Small intestine (tissue), 7 donors: ENCODE measurements around the gene ADAMTSL2. TPM values are rescaled to one million over a fixed set of nuclear protein-coding genes. Genes with fewer than 3 reads are reported as not detected.

ENCODE experiments used
- DNase-seq, 2 donors: peaks; one replicate each; pipeline versions ENCODE4 v3.0.0 to v3.0.0-alpha.2; 2013
- FAIRE-seq: peaks from 2 replicates; lab custom pipeline; 2012; peaks lifted over from hg19 to GRCh38; lab: Jason Lieb, UNC
- H3K27ac ChIP-seq, 3 donors: one replicate each; pipeline ENCODE4 v1.5.1; 2013; ENCODE audit warnings: low read length in 2 of 3, mild to moderate bottlenecking in 2 of 3, control low read depth in 1 of 3, inconsistent platforms in 1 of 3, low read depth in 1 of 3, moderate library complexity in 1 of 3
- H3K27me3 ChIP-seq, 3 donors: one replicate each; pipeline ENCODE4 v1.6.1; 2013; ENCODE audit warnings: low read length in 3 of 3, inconsistent platforms in 1 of 3; ENCODE audit not compliant: control insufficient read depth in 3 of 3, insufficient read depth in 3 of 3
- H3K36me3 ChIP-seq, 3 donors: one replicate each; pipeline ENCODE4 v1.6.1; 2013; ENCODE audit warnings: low read length in 3 of 3, inconsistent platforms in 1 of 3, low read depth in 1 of 3, mild to moderate bottlenecking in 1 of 3, moderate library complexity in 1 of 3; ENCODE audit not compliant: control insufficient read depth in 3 of 3, insufficient read depth in 2 of 3
- H3K4me1 ChIP-seq, 3 donors: one replicate each; pipeline ENCODE4 v1.6.1; 2013; ENCODE audit warnings: low read length in 2 of 3, inconsistent platforms in 1 of 3, low read depth in 1 of 3, mild to moderate bottlenecking in 1 of 3, moderate library complexity in 1 of 3; ENCODE audit not compliant: control insufficient read depth in 3 of 3, insufficient read depth in 2 of 3
- H3K4me3 ChIP-seq, 3 donors: one replicate each; pipeline ENCODE4 v1.5.1; 2013; ENCODE audit warnings: low read length in 3 of 3, control low read depth in 1 of 3, inconsistent platforms in 1 of 3, low read depth in 1 of 3, mild to moderate bottlenecking in 1 of 3, moderate library complexity in 1 of 3
- H3K9me3 ChIP-seq, 2 donors: one replicate each; pipeline ENCODE4 v1.6.1; 2013; ENCODE audit warnings: low read depth in 1 of 2, low read length in 1 of 2; ENCODE audit not compliant: control insufficient read depth in 2 of 2, insufficient read depth in 1 of 2
- WGBS, 3 donors: extraction: QIAGEN DNeasy Blood & Tissue Kit; methylation state at CpG; one replicate each; pipeline ENCODE4 v1.1.7; 2013; 5-methylcytosine and 5-hydroxymethylcytosine counted together
- polyA plus RNA-seq, 4 donors: library from polyadenylated mRNA; stranded (reverse) in 3 of 4; unstranded in 1 of 4; fragments of 200-250 nt in 3 of 4; fragments of 120-200 nt in 1 of 4; gene quantifications; one replicate each; pipeline versions ENCODE4 v1.2.1 to v1.2.3, GENCODE V29; 2013
- donor health status: healthy with polysubstance abuse.
- donor health status: control.
- donor health status: control.
- donor health status: Bipolar disorder and iron deficiency.
- donor health status: healthy.

ADAMTSL2 gene
- polyA plus RNA-seq, 4 donors, result 0.22 to 1.2 (median 0.43) TPM

DNA sequence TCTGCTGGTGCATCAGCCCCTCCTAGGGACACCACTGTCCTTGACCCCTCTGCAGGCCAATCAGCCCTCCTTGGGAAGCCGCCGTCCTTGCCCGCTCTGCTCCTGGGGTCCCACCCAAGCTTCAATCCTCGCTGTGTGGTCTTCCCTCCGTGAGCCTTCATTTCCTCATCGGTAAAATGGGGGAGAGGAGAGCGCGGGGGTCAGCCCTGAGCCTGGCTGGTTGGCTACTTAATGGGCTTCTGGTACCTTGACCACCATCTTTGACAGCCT lies 42.9 kb upstream of the ADAMTSL2 start:
- Histone ChIP-seq H3K27me3 (no peaks in the 10 kb centered on the region), H3K4me1 (no peaks in the 10 kb centered on the region), H3K9me3 (no peaks in the 10 kb centered on the region), H3K36me3 (no peaks in the 10 kb centered on the region), H3K4me3 (no peak overlapping the region), H3K27ac (no peak overlapping the region)
- WGBS, 3 donors, result 86 to 93% (median 88%) methylated on average over 8 of the region's 8 CpGs
- no peak for FAIRE-seq
- no peak for DNase-seq

DNA sequence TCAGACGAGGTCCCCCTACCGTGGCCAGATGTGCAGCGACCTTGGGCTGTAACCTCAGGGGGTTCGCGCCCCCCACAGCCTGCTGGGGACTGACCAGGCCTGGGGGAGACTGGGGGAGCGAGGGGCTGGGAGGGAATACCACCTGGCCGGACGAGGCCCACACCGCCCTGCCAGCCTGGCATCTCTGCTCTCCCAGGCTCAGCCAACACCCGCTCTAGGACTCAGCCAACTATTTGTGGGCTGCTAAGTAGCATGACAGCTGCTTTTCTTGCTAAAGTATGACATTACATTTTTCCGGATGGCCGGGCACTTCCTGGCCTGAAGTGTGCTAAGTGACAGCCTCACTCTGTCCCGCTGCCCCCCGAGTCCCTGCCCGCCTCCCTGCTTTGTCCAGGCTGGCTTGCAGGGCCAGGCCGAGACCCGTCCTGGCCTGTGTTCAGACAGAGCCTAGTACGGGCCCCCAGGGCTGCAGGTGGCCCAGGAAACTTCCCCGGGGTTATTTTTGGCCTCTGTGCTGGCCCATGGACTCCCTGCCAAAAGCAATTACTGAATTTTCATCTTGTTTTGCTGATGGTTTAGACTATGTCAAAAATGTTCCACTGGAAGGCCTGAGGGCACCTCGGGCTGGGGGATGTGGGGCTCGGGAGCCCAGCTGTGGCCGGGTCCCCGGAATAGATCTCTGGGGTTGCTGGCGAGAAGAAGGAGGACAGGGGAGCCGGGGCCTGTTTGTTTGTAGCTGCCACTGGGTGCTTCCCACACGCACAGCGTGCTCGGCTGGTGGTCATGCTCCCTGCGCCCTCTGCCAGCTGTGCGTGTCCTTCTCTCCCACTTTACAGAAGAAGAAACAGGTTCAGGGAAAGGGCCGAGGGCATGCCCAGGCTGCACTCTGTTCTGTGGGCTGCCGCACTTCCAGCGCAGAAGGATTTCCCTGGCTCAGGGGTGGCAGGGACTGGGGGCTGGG lies 42.2 kb upstream of the ADAMTSL2 start:
- Histone ChIP-seq H3K4me3 (no peak overlapping the region), H3K27me3 (peaks cover 0 to 5% (median 0%) of the 10 kb centered on the region in 3 donors), H3K9me3 (no peaks in the 10 kb centered on the region), H3K36me3 (no peaks in the 10 kb centered on the region), H3K27ac (no peak overlapping the region), H3K4me1 (no peaks in the 10 kb centered on the region)
- 65 to 71% (median 70%) methylated on average over 28 to 33 of the region's 33 CpGs for WGBS, 3 donors
- DNase-seq, result no peak
- FAIRE-seq, result no peak

DNA sequence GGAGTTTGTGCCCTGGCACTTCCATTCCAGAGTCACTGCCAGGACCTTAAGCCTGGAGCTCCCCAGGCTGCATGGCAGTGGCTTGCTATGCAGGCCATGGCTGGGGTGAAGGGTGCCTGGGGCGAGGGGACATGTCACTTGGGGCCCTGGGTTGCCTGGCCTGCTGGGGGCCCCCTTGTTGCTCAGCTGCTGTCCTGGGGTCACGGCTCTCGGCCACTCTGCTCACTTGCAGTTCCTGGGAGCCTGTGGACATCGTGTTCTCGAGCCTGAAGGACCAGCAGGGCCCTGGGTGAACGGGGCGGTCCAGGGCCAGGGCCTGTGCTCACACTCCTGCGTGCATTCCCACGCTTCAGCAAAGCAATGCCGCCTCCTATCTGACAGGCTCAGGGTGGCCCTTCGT lies 41.1 kb upstream of the ADAMTSL2 start:
- WGBS, 3 donors, result 70 to 83% (median 83%) methylated on average over 10 to 11 of the region's 11 CpGs
- FAIRE-seq (no peak), DNase-seq (no peak)
- H3K27me3 ChIP-seq, result peaks cover 0 to 5% (median 0%) of the 10 kb centered on the region in 3 donors
- H3K4me1 ChIP-seq, result no peaks in the 10 kb centered on the region
- H3K4me3 ChIP-seq, result no peak overlapping the region
- H3K36me3 ChIP-seq, result no peaks in the 10 kb centered on the region
- no peaks in the 10 kb centered on the region for H3K9me3 ChIP-seq
- no peak overlapping the region for H3K27ac ChIP-seq

DNA sequence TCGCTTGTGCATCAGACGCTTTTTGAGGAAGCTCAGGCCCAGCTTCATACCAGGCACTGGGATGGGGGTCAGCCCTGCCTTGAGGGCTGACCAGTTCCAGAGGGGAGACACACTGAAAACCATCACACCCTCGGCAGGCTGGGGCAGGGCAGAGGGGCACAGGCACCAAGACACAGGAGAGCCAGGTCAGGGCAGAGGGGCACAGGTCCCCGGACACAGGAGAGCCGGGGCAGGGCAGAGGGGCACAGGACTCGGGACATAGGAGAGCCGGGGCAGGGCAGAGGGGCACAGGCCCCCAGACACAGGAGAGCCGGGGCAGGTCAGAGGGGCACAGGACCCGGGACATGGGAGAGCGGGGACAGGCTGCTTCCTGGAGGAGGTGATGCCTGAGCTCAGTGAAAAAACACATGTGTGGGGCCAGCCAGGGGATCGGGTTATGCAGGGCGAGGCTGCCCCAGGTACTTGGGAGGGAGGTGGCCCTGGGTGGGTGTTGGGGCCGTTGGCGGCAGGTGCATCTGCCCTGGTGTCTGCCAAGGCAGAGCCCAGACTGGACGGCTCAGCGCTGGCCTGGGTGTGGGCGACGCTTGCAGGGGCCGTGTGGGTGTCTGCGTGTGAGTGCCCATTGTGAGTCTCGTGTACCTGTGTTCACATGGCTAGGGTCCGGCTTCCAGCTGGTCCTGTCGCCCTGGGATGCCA lies 40.5 kb upstream of the ADAMTSL2 start:
- 54 to 81% (median 62%) methylated on average over 23 of the region's 23 CpGs for WGBS, 3 donors
- FAIRE-seq, result no peak
- Histone ChIP-seq H3K36me3 (no peaks in the 10 kb centered on the region), H3K4me1 (no peaks in the 10 kb centered on the region), H3K9me3 (no peaks in the 10 kb centered on the region), H3K27me3 (peaks cover 0 to 5% (median 0%) of the 10 kb centered on the region in 3 donors), H3K27ac (no peak overlapping the region), H3K4me3 (no peak overlapping the region)
- DNase-seq, result no peak

- Histone ChIP-seq H3K36me3 (no peaks in the 10 kb centered on the region), H3K27ac (no peak overlapping the region), H3K4me3 (no peak overlapping the region), H3K27me3 (peaks cover 0 to 5% (median 0%) of the 10 kb centered on the region in 3 donors), H3K4me1 (no peaks in the 10 kb centered on the region), H3K9me3 (no peaks in the 10 kb centered on the region)
- FAIRE-seq, result no peak
- no peak for DNase-seq
- 70 to 83% (median 80%) methylated on average over 24 of the region's 24 CpGs for WGBS, 3 donors
Measured at GRCh38 chr9:133494636-133495326, 39.7 kb upstream of the ADAMTSL2 start.

DNA sequence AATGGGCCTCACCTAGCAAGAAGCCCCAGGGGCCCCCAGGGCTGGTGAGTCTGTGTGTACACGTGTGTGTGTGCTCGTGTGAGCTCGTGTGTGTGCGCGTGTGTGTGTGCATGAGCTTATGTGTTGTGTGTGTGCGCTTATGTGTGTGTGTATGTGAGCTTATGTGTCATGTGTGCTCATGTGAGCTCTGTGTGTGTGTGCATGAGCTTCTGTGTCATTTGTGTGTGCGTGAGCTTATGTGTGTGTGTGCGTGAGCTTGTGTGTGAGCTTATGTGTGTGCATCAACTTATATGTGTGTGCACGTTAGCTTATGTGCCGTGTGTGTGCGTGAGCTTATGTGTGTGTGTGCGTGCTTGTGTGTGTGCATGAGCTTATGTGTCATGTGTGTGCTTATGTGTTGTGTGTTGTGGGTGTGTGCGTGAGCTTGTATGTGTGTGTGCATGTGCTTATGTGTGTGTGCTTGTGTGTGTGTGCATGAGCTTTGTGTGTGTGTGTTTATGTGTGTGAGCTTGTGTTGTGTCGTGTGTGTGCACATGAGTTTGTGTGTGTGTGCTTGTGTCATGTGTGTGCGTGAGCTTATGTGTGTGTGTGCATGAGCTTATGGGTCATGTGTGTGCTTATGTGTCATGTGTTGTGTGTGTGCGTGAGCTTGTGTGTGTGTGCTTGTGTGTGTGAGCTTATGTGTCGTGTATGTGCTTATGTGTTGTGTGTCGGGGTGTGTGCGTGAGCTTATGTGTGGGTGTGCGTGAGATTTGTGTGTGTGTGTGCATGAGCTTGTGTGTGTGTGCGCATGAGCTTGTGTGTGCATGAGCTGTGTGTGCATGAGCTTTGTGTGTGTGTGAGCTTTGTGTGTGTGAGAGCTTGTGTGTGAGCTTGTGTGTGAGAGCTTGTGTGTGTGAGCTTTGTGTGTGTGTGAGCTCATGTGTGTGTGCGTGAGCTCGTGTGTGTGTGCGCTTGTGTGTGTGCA lies 38.9 kb upstream of the ADAMTSL2 start:
- WGBS, 3 donors, result 93 to 95% (median 95%) methylated on average over 24 of the region's 24 CpGs
- no peaks in the 10 kb centered on the region for H3K4me1 ChIP-seq

DNA sequence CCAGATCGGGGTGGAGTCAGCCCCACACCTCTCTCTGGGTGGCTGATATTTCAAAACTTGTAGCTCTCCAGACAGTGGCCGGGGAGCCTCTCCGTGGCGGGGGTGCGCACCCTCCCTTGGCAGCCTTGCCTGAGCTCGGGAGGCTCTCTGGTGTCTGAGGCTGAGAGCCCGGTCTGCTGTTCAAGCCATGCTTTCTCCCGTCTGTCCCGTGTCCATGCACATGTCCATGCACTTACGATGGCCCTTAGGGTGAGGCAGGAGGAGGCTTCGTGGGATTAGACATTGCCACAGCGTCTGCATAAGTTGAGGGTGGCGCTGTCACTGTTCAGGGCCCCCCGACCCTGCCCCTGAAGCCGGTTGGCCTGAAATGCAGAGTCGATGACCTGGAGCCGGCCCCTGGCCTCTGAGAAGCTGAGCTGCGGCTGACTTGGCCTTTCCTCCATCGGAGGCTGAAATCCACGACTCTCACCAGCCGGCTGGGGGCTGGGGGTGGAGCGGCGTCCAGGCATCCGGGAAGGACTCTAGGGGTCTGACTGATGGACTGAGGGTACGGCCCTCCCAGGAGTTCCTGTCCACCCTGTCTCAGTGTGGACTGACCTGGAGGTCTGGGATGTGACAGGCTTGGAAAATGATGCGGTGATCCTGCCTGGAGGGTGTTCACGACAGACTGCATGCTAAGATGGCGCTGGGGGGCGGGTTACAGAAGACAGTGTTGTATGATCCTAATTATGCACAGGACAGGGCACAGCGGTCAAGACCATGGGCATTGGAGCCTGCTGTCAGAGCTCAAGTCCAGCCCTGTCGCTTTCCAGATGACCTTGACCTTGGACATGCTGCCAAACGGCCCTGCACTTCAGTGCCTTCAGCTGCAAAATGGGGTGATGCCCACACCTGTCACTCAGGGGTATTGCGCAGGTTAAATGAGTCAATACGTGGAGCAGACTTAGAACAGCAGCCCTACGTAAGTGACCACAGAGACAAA lies 37.4 kb upstream of the ADAMTSL2 start:
- H3K27me3 ChIP-seq, result peaks cover 0 to 5% (median 0%) of the 10 kb centered on the region in 3 donors
- no peaks in the 10 kb centered on the region for H3K36me3 ChIP-seq
- H3K9me3 ChIP-seq, result peaks cover 0 to 8% of the 10 kb centered on the region in 2 donors
- no peak for DNase-seq
- no peak overlapping the region for H3K27ac ChIP-seq
- no peak overlapping the region for H3K4me3 ChIP-seq
- WGBS, 3 donors, result 71 to 80% (median 75%) methylated on average over 32 to 35 of the region's 35 CpGs
- FAIRE-seq, result no peak
- H3K4me1 ChIP-seq, result no peaks in the 10 kb centered on the region

More for the DNA sequence above, 38.9 kb upstream of the ADAMTSL2 start:
- H3K27ac ChIP-seq, result no peak overlapping the region
- DNase-seq, result no peak
- FAIRE-seq, result no peak
- peaks cover 0 to 5% (median 0%) of the 10 kb centered on the region in 3 donors for H3K27me3 ChIP-seq
- H3K9me3 ChIP-seq, result no peaks in the 10 kb centered on the region
- H3K4me3 ChIP-seq, result no peak overlapping the region
- H3K36me3 ChIP-seq, result no peaks in the 10 kb centered on the region
